Left lung (tissue), 10 donors: ENCODE results near the gene OR8J1. TPM values are rescaled to one million over a fixed set of nuclear protein-coding genes. Genes with fewer than 3 reads are reported as not detected.
"Not testable (repeated sequence)": the region's sequence is repeated elsewhere in the genome, so short reads cannot be mapped to it uniquely, and the experiment has no call there.

Source experiments
- ATAC-seq: fragments of 200-7000 bp; cut with Tn5 transposase; one replicate; pipeline ENCODE4 v1.9.1; 2020; ENCODE audit warnings: moderate library complexity
- DNase-seq, 4 donors: peaks; one replicate each; pipeline ENCODE4 v3.0.0-alpha.2; 2013 to 2020
- H3K27ac ChIP-seq, 2 donors: fragments of 200-600 bp; sonication (generic) in 1 of 2; one replicate each; pipeline versions ENCODE4 v1.5.0 to v1.8.0; 2020 to 2021
- H3K27me3 ChIP-seq, 2 donors: fragments of 200-600 bp; sonication (generic) in 1 of 2; one replicate each; pipeline versions ENCODE4 v1.5.0 to v1.8.0; 2020 to 2021
- H3K36me3 ChIP-seq, 2 donors: fragments of 200-600 bp; sonication (generic) in 1 of 2; one replicate each; pipeline versions ENCODE4 v1.5.0 to v1.8.0; 2020 to 2021
- H3K4me1 ChIP-seq, 2 donors: fragments of 200-600 bp; one replicate each; pipeline ENCODE4 v1.8.0; 2021
- H3K4me3 ChIP-seq, 2 donors: fragments of 200-600 bp; sonication (generic) in 1 of 2; one replicate each; pipeline versions ENCODE4 v1.5.0 to v1.8.0; 2020 to 2021; ENCODE audit warnings: mild to moderate bottlenecking in 1 of 2
- H3K9me3 ChIP-seq, 2 donors: fragments of 200-600 bp; sonication (generic) in 1 of 2; one replicate each; pipeline versions ENCODE4 v1.5.0 to v1.8.0; 2020 to 2021
- CTCF ChIP-seq, 2 donors: fragments of 200-600 bp; sonication (generic) in 1 of 2; IDR thresholded peaks; one replicate each; pipeline versions ENCODE4 v1.5.0 to v1.8.0; 2021; ENCODE audit warnings: antibody characterized with exemption in 2 of 2
- intact Hi-C, 2 donors: fragments of 100-400 bp; cut with DNase I; formaldehyde crosslinking; loops; one replicate each; pipeline versions ENCODE4 v1.11.2 to v1.14.2; 2022
- polyA plus RNA-seq, 6 donors: library from polyadenylated mRNA; unstranded; fragments of 120-200 nt; gene quantifications; one replicate each; pipeline ENCODE4 v1.2.1, GENCODE V29; 2013; ENCODE audit not compliant: insufficient read length in 6 of 6
- total RNA-seq, 2 donors: library from RNA; stranded (reverse); fragmentation: NEBNext Ultra II Directional; extraction: Animal tissue kit (Norgen Biotek cat#: 25700); gene quantifications; one replicate each; pipeline ENCODE4 v1.2.1, GENCODE V29; 2021
- donor health status: DM: no; HTN: yes; CAD: no.
- donor health status: DM: no; HTN: no; CAD: no.

The OR8J1 gene
- total and polyA plus RNA-seq, 8 donors = not detected

GRCh38 chr11:56396047-56396446 lies 42.0 kb downstream of the OR8J1 start:
- intact Hi-C loops = no loop called here

GRCh38 chr11:56401858-56402461 lies 47.9 kb downstream of the OR8J1 start:
- H3K4me3 ChIP-seq, H3K27me3 ChIP-seq, H3K4me1 ChIP-seq, ATAC-seq, H3K36me3 ChIP-seq, intact Hi-C loops, H3K27ac ChIP-seq: not testable (repeated sequence)
- H3K9me3 ChIP-seq = peaks cover 0 to 20% of the 10 kb centered on the region in 2 donors
- DNase-seq = peak in 1 of 4 donors; percentile 64

More at GRCh38 chr11:56396047-56396446, 42.0 kb downstream of the OR8J1 start:
- H3K4me3 ChIP-seq = no peak overlapping the region
- peaks cover 0 to 7% of the 10 kb centered on the region in 2 donors for H3K9me3 ChIP-seq
- TF ChIP-seq CTCF (IDR thresholded peaks at IDR 0.05) = no peak
- H3K27ac ChIP-seq = no peak overlapping the region
- DNase-seq (no peak), ATAC-seq (no peak)
- no peaks in the 10 kb centered on the region for H3K4me1 ChIP-seq
- no peaks in the 10 kb centered on the region for H3K36me3 ChIP-seq
- no peaks in the 10 kb centered on the region for H3K27me3 ChIP-seq

GRCh38 chr11:56404393-56404792 lies 50.3 kb downstream of the OR8J1 start:
- Histone ChIP-seq H3K9me3 (peaks cover 0 to 16% of the 10 kb centered on the region in 2 donors), H3K27me3 (no peaks in the 10 kb centered on the region), H3K36me3 (no peaks in the 10 kb centered on the region), H3K27ac (no peak overlapping the region), H3K4me3 (no peak overlapping the region), H3K4me1 (no peaks in the 10 kb centered on the region)
- no peak for TF ChIP-seq CTCF (IDR thresholded peaks at IDR 0.05)
- intact Hi-C loops = no loop called here
- ATAC-seq (no peak), DNase-seq (no peak)

- intact Hi-C loops = no loop called here
- ATAC-seq = no peak
- Histone ChIP-seq H3K9me3 (peaks cover 0 to 8% of the 10 kb centered on the region in 2 donors), H3K4me3 (no peak overlapping the region), H3K27ac (no peak overlapping the region), H3K4me1 (no peaks in the 10 kb centered on the region), H3K36me3 (no peaks in the 10 kb centered on the region), H3K27me3 (no peaks in the 10 kb centered on the region)
- no peak for DNase-seq
- TF ChIP-seq CTCF (IDR thresholded peaks at IDR 0.05) = no peak
Observed at GRCh38 chr11:56410801-56411200, 56.7 kb downstream of the OR8J1 start.

Other genes with a start within 250 kb of the OR8J1 start
- not detected for gene OR8H3, start 231.9 kb upstream of the OR8J1 start, total RNA-seq
- not detected for gene OR8H3, start 231.9 kb upstream of the OR8J1 start, polyA plus RNA-seq
- not detected for gene OR8J3, start 214.1 kb upstream of the OR8J1 start, total RNA-seq
- not detected for gene OR8J3, start 214.1 kb upstream of the OR8J1 start, polyA plus RNA-seq
- not detected for gene OR8K5, start 194.0 kb upstream of the OR8J1 start, total RNA-seq
- gene OR8K5, start 194.0 kb upstream of the OR8J1 start, polyA plus RNA-seq = not detected
- gene OR5J2, start 177.7 kb upstream of the OR8J1 start, total RNA-seq = not detected
- not detected for gene OR5J2, start 177.7 kb upstream of the OR8J1 start, polyA plus RNA-seq
- not detected for gene OR5T2, start 120.0 kb upstream of the OR8J1 start, total RNA-seq
- gene OR5T2, start 120.0 kb upstream of the OR8J1 start, polyA plus RNA-seq = not detected
- not detected for gene OR5T3, start 102.0 kb upstream of the OR8J1 start, total RNA-seq
- gene OR5T3, start 102.0 kb upstream of the OR8J1 start, polyA plus RNA-seq = not detected
- not detected for gene OR5T1, start 80.1 kb upstream of the OR8J1 start, total RNA-seq
- gene OR5T1, start 80.1 kb upstream of the OR8J1 start, polyA plus RNA-seq = not detected
- not detected for gene OR8H1, start 62.0 kb upstream of the OR8J1 start, total RNA-seq
- gene OR8H1, start 62.0 kb upstream of the OR8J1 start, polyA plus RNA-seq = under 1 TPM in 2 of 6 donors, not detected in 4; 0.04 to 0.06 TPM
- not detected for gene OR8K3, start 39.1 kb upstream of the OR8J1 start, total RNA-seq
- not detected for gene OR8K3, start 39.1 kb upstream of the OR8J1 start, polyA plus RNA-seq
- gene OR8K1, start 8.3 kb upstream of the OR8J1 start, total RNA-seq = not detected
- gene OR8K1, start 8.3 kb upstream of the OR8J1 start, polyA plus RNA-seq = not detected
- not detected for gene OR8U1, start 21.3 kb downstream of the OR8J1 start, total RNA-seq
- gene OR8U1, start 21.3 kb downstream of the OR8J1 start, polyA plus RNA-seq = not detected
- gene OR5AL1, start 58.4 kb downstream of the OR8J1 start, total RNA-seq = not detected
- not detected for gene OR5AL1, start 58.4 kb downstream of the OR8J1 start, polyA plus RNA-seq
- gene OR5M3, start 119.1 kb downstream of the OR8J1 start, total RNA-seq = not detected
- not detected for gene OR5M3, start 119.1 kb downstream of the OR8J1 start, polyA plus RNA-seq
- gene OR5M8, start 137.1 kb downstream of the OR8J1 start, total RNA-seq = not detected
- not detected for gene OR5M8, start 137.1 kb downstream of the OR8J1 start, polyA plus RNA-seq
- gene OR5M11, start 189.0 kb downstream of the OR8J1 start, total RNA-seq = not detected
- not detected for gene OR5M11, start 189.0 kb downstream of the OR8J1 start, polyA plus RNA-seq
- gene OR5M10, start 223.4 kb downstream of the OR8J1 start, total RNA-seq = not detected
- gene OR5M10, start 223.4 kb downstream of the OR8J1 start, polyA plus RNA-seq = not detected